HEK293T (cell line): Measurements from ENCODE around the gene NEO1.

Source experiments
- CTCF ChIA-PET: fragments of 350-600 bp; formaldehyde crosslinking; extraction: SDS; loops from one replicate; lab custom pipeline; 2021; ENCODE audit warnings: antibody characterized with exemption, inconsistent platforms; lab: Yijun Ruan, JAX
- POLR2A ChIA-PET: fragments of 350-600 bp; formaldehyde crosslinking; extraction: SDS; loops from one replicate; lab custom pipeline; 2020; ENCODE audit warnings: antibody characterized with exemption, inconsistent platforms; lab: Yijun Ruan, JAX
- DNase-seq: peaks from one replicate; pipeline ENCODE4 v3.0.0; 2012; ENCODE audit warnings: mixed read lengths; ENCODE audit errors: extremely low spot score
- ARNT ChIP-seq: fragments of 450-650 bp; IDR thresholded peaks from 2 replicates; pipeline ENCODE4 v1.6.1; 2017; ENCODE audit warnings: mild to moderate bottlenecking
- BHLHE40 ChIP-seq: fragments of 450-650 bp; IDR thresholded peaks from 2 replicates; pipeline ENCODE4 v1.6.1; 2016; ENCODE audit warnings: mild to moderate bottlenecking, moderate library complexity, borderline replicate concordance
- CTBP1 ChIP-seq: fragments of 450-650 bp; IDR thresholded peaks from 2 replicates; pipeline ENCODE4 v1.6.1; 2016; ENCODE audit warnings: borderline replicate concordance
- ELF4 ChIP-seq: fragments of 450-650 bp; IDR thresholded peaks from 2 replicates; pipeline ENCODE4 v1.6.1; 2017; ENCODE audit warnings: antibody characterized with exemption
- FOXA1 ChIP-seq: fragments of 450-650 bp; IDR thresholded peaks from 2 replicates; pipeline ENCODE4 v1.6.1; 2016; ENCODE audit warnings: mild to moderate bottlenecking
- FOXK2 ChIP-seq: fragments of 450-650 bp; IDR thresholded peaks from 2 replicates; pipeline ENCODE4 v1.6.1; 2016; ENCODE audit warnings: mild to moderate bottlenecking
- FOXM1 ChIP-seq: fragments of 450-650 bp; IDR thresholded peaks from 2 replicates; pipeline ENCODE4 v1.6.1; 2017; ENCODE audit warnings: mild to moderate bottlenecking, borderline replicate concordance
- HDGF ChIP-seq: fragments of 450-650 bp; IDR thresholded peaks from 2 replicates; pipeline ENCODE4 v1.6.1; 2017; ENCODE audit warnings: antibody characterized with exemption, borderline replicate concordance
- L3MBTL2 ChIP-seq: fragments of 450-650 bp; conservative IDR thresholded peaks from 2 replicates; pipeline ENCODE4 v1.6.1; 2016; ENCODE audit warnings: mild to moderate bottlenecking
- LEF1 ChIP-seq: fragments of 450-650 bp; IDR thresholded peaks from 2 replicates; pipeline ENCODE4 v1.6.1; 2017; ENCODE audit warnings: mild to moderate bottlenecking, borderline replicate concordance
- NFRKB ChIP-seq: fragments of 450-650 bp; IDR thresholded peaks from 2 replicates; pipeline ENCODE4 v1.6.1; 2016; ENCODE audit warnings: mild to moderate bottlenecking, moderate library complexity
- SP1 ChIP-seq: fragments of 450-650 bp; IDR thresholded peaks from 2 replicates; pipeline ENCODE4 v1.6.1; 2017
- SUZ12 ChIP-seq: fragments of 450-650 bp; IDR thresholded peaks from 2 replicates; pipeline ENCODE4 v1.6.1; 2016; ENCODE audit warnings: mild to moderate bottlenecking
- TARDBP ChIP-seq: fragments of 450-650 bp; IDR thresholded peaks from 2 replicates; pipeline ENCODE4 v1.6.1; 2016
- ZNF384 ChIP-seq: fragments of 450-650 bp; IDR thresholded peaks from 2 replicates; pipeline ENCODE4 v1.6.1; 2016
- TF ChIP-seq, protein P1 (sequence below): fragments of 450-650 bp; IDR thresholded peaks from 2 replicates; pipeline ENCODE4 v1.6.1; 2016

The NEO1 gene

DNA sequence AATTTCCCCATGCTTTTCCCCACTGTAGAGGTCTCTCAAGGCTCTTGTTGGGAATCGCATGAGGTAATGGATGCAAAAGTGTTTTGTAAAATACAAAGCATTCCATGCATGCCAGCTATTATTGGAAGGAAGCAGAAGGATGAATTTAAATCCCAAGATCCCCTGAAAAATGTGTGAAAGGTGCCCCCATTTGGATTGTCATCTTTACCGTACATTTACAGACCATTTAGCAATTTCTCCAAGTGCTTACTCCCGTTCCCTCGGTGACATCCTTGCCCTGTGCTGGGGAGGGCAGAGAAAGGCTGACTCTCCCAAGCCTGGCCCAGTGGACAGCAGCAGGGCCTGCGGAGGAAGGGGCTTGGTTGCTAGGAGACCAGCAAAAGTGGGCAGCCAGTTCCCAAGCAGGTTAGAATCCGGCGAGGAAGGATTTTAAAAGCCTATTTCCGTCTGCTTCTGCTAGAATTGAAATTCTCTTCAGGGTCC, 31.1 kb upstream of the NEO1 start:
- no peak for DNase-seq
- ChIA-PET POLR2A (no interaction called here), CTCF (interaction anchor here (2.2 kb wide), 1 partner anchor 12 kb away, joined by 8 read pairs; no protein-coding TSS in a partner anchor)

DNA sequence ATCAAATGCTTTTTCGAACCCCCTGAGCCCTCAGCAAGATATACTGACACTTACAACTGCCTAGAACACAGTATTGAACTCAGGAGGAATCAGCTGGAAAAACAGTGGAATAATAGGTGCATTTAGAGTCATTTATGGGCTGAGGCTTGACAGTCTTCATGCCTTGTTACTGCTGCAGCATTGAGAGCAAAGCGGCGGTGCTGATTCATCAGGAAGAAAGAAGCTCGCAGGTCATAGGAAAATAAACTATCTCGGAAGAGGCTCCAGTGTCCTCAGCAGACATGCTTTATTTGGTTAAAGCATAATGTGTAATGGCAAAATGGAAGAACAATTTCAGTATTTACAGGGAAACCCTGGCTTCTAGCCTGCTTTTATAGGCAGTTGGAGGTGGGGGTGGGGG, 30.1 kb upstream of the NEO1 start:
- CTCF ChIA-PET: no interaction called here
- DNase-seq: no peak
- POLR2A ChIA-PET: interaction anchor here (0.9 kb wide), 1 partner anchor 9 kb away, joined by 3 read pairs; no protein-coding TSS in a partner anchor
- TF ChIP-seq, protein P1, sequence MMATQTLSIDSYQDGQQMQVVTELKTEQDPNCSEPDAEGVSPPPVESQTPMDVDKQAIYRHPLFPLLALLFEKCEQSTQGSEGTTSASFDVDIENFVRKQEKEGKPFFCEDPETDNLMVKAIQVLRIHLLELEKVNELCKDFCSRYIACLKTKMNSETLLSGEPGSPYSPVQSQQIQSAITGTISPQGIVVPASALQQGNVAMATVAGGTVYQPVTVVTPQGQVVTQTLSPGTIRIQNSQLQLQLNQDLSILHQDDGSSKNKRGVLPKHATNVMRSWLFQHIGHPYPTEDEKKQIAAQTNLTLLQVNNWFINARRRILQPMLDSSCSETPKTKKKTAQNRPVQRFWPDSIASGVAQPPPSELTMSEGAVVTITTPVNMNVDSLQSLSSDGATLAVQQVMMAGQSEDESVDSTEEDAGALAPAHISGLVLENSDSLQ: no peak
- TF ChIP-seq FOXK2 (no peak), NFRKB (no peak), CTBP1 (no peak), BHLHE40 (no peak), FOXA1 (no peak), FOXM1 (no peak), L3MBTL2 (no peak), SP1 (no peak), ZNF384 (no peak), SUZ12 (no peak), HDGF (no peak), TARDBP (no peak)

More for the DNA sequence above, 31.1 kb upstream of the NEO1 start:
- TF ChIP-seq ELF4: no peak
- TF ChIP-seq CTBP1: no peak
- TF ChIP-seq TARDBP: no peak
- no peak for TF ChIP-seq L3MBTL2
- TF ChIP-seq FOXA1: no peak
- TF ChIP-seq, protein P1: no peak
- no peak for TF ChIP-seq HDGF
- TF ChIP-seq ZNF384: no peak
- TF ChIP-seq FOXK2: no peak

- ChIA-PET CTCF (no interaction called here), POLR2A (interaction anchor here (0.9 kb wide), 1 partner anchor 10 kb away, joined by 3 read pairs; no protein-coding TSS in a partner anchor)
- TF ChIP-seq, protein P1: no peak
- TF ChIP-seq FOXM1 (no peak), FOXA1 (no peak), HDGF (no peak), SP1 (no peak), ZNF384 (no peak)
- DNase-seq: no peak
Measured at GRCh38 chr15:73023071-73023470, 29.2 kb upstream of the NEO1 start.

DNA sequence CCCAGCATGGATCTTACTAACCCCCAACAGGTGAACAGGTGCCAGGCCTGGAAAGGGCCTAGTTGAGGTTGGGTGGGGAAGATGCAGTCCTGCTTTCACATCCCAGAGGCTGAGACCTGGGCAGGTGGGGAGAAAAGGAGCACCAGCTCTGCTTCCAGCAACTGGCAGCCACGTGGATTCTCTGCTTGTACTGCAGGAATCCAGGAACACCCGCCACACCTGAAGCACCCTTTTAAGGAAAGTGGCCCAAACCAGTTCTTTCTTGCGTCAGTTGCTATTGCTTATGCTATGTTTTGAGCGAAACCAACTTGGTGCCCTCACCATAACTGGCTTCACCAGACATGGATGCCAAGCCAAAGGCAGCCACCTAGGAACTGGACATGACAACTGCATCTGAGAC, 28.1 kb upstream of the NEO1 start:
- TF ChIP-seq ZNF384 (no peak), ARNT (no peak), FOXK2 (no peak), LEF1 (no peak), HDGF (no peak), CTBP1 (no peak), TARDBP (no peak), FOXM1 (no peak), SP1 (no peak), SUZ12 (no peak), BHLHE40 (no peak)
- CTCF ChIA-PET: no interaction called here
- no peak for DNase-seq
- POLR2A ChIA-PET: no interaction called here

- no peak for DNase-seq
- CTCF ChIA-PET: no interaction called here
- POLR2A ChIA-PET: no interaction called here
- no peak for TF ChIP-seq ARNT
- no peak for TF ChIP-seq LEF1
Measured at GRCh38 chr15:73026511-73027054, 25.7 kb upstream of the NEO1 start.

DNA sequence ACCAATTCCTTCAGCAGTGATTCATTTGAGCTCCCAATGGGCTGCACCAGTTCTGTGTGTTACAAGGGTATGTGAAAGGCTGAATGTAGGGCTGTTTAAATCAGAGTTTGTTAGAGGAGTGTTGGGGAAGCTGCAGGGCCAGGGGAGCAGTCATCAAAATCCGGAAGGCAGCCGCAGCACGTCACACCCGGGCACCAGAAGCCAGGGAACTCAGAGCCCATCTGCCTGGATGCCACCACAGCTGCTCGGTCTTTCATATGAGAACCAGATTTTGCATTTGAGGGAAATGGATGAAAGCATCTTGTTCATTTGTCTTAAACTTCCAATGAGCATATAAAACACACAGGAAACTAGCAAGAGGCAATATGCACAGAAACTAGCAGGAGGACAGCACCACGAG, 24.2 kb upstream of the NEO1 start:
- no peak for DNase-seq
- ChIA-PET POLR2A (no interaction called here), CTCF (no interaction called here)
- TF ChIP-seq FOXK2 (no peak), CTBP1 (no peak), TARDBP (no peak), FOXM1 (no peak), ELF4 (no peak), ARNT (no peak), NFRKB (no peak), HDGF (no peak), LEF1 (no peak), FOXA1 (no peak), SP1 (no peak), BHLHE40 (no peak), SUZ12 (no peak), ZNF384 (no peak), L3MBTL2 (no peak)
- TF ChIP-seq, protein P1: no peak
